GM19324 (cell line): ENCODE results near the gene CRTC3.
"Not testable (repeated sequence)": the region's sequence is repeated elsewhere in the genome, so short reads cannot be mapped to it uniquely, and the experiment has no call there.

Experiments
- ATAC-seq: cut with Tn5 transposase; IDR thresholded peaks from one replicate; pipeline ENCODE4 v1.9.1; 2021; ENCODE audit warnings: mild to moderate bottlenecking, moderate library complexity; ENCODE audit not compliant: unreplicated experiment, low FRiP score

CRTC3 gene

GRCh38 chr15:90667073-90667754, 137.5 kb downstream of the CRTC3 start:
- no peak for ATAC-seq

DNA sequence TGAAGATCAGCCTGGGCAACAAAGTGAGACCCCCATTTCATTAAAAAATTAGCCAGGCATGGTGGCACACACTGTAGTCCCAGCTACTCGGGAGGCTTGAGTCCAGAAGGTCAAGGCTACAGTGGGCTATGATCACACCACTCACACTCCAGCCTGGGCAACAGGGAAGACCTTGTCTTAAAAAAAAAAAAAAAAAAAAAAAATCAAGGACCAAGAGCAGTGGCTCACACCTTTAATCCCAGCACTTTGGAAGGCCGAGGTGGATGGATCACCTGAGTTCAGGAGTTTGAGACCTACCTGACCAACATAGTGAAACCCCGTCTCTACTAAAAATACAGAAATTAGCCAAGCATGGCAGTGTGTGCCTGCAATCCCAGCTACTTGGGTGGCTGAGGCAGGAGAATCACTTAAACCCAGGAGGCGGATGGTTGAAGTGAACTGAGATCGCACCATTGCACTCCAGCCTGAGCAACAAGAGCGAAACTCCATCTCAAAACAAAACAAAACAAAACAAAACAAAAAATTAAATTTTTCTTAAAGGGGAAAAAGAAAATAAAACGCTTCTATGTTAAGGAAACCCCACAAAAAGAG, 138.1 kb downstream of the CRTC3 start:
- ATAC-seq: not testable (repeated sequence)

GRCh38 chr15:90670631-90671030, 140.9 kb downstream of the CRTC3 start:
- not testable (repeated sequence) for ATAC-seq

DNA sequence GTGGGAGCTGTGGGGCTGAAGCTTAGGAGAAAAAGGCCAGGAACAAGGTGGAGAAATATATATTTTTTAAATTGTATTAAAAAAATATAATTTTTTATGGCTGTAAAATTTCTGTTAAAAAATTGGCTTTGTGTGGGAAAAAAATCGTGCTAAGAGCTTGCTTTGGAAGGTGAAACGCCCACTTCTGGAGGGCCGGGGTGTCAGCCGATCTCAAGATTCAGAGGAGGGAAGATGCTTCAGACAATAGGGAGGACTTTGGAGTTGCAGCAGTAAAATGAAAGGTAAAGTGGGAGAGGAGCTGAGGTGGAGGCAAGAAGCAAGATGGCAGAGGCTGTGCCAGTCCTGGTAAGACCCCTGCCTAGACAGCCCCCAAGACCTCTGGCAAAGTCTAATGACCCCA, 141.5 kb downstream of the CRTC3 start:
- ATAC-seq: no peak

DNA sequence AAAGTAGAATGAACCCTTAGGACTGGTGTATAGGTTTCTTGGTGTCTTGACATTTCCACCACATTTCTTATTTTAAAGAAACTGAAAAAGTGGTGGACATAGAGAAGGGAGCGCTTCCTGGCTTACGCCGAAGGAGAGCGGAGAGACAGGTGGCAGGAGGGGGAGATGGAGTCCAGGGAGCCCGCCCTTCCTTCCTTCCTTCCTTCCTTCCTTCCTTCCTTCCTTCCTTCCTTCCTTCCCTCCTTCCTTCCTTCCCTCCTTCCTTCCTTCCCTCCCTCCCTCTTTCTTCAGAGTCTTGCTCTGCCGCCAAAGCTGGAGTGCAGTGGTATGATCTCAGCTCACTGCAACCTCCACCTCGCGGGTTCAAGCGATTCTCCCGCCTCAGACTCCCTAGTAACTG, 143.6 kb downstream of the CRTC3 start:
- ATAC-seq: not testable (repeated sequence)

DNA sequence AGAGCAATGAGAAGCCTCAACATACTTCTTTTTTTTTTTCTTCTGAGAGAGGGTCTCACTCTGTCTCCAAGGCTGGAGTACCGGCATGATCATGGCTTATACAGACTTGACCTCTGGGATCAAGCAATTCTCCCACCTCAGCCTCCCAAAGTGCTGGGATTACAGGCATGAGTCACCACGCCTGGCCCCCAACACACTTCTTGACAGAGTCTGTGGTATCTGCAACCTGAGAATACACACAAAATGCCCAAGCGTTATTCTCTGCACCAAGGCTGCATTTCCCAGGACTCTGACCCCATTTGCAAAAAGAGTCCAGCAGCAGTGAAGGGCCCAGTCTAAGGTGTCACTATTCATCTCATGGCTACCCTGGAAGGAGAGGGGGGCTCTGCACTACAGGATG, 144.8 kb downstream of the CRTC3 start:
- no peak for ATAC-seq

- ATAC-seq: no peak
These were observed 145.7 kb downstream of the CRTC3 start for GRCh38 chr15:90675464-90675863.

DNA sequence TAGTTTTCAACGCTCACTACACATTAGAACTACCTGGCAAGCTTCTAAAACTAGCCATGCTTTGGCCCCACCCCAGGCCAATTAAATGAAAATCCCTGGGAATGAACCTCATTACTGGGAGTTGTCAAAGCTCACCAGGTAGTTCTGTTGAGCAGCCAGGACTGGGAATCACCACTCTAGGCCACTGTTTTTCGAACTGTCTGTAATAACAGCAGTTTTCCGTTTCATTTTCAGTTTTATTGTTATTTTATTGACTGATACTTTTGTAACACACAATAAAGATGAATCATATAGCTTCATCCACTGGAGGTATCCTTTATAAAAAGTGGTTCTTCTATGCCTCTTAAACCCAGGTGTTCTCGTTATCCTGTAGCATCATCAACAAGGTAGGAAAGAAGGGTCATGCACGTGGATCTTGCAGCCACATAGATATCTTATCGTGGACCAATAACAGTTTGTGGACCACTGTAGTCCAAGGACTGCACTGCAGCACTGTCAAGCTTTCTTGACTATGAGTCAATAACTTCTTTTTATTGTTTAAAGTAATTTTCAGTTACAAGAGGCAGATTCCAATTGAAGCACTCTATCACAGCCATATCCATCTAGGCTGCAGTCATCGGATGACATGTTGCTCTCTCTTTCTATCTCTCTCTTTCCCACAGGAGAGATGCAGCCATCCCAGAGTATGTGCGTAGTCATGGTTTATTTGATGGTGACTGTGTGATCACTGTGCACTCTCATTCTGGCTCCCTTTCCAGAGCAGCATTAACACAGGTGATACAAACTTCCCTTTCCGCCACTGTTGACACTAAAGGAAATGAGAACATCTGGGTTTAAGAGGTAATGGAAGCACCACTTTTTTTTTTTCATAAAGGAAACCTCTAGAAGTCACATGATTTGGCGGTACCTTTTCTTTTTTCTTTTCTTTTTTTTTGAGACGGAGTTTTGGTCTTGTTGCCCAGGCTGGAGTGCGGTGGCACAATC, 148.4 kb downstream of the CRTC3 start:
- ATAC-seq: no peak

DNA sequence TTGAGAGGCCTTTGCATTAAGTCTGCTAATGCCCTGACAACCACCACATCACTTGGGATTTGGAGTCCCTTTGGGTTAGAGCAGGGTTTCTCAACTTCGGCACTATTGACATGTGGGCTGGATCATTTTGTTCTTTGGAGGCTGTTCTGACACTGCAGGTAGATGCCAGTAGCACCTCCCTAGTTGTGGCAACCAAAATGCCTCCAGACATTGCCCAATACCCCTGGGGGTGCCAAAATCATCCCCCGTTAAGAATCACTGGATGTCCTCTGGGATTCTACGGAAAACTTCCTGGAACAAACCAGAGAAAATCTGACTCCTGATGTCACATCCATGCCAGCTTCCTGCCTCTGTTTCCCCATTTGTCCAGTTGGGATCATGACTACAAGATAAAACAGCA, 150.2 kb downstream of the CRTC3 start:
- no peak for ATAC-seq

DNA sequence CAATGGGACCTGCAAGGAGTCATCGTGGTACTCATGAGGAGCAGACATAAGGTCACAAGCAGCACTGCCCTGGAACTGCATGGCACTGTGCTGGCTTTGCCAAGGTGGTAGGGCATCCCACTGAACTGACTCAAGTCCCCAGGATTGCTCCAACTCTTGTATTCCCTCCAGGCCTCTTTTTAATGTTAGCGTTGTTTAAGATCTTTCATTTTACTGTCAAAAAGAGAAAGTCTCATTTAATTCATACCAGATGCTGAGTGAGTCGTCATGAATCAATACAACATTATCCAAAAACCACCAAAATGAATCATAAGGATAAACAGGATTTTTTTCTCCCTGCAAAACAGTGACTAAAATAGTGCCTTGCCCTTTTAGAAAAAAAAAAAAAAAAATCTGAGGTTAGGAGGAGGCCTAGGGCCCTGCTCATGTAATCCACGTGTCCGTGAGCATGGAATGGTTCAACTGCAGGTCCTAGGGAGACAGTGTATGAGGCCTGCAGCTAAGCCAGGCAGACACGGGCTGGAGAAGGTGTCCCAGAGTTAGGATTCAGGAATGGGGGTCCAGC, 150.7 kb downstream of the CRTC3 start:
- ATAC-seq: no peak

- ATAC-seq: no peak
These were observed 151.3 kb downstream of the CRTC3 start for GRCh38 chr15:90681056-90681455.

- ATAC-seq: no peak
These were observed 151.8 kb downstream of the CRTC3 start for GRCh38 chr15:90681480-90681879.

GRCh38 chr15:90683371-90683770, 153.6 kb downstream of the CRTC3 start:
- ATAC-seq: no peak

DNA sequence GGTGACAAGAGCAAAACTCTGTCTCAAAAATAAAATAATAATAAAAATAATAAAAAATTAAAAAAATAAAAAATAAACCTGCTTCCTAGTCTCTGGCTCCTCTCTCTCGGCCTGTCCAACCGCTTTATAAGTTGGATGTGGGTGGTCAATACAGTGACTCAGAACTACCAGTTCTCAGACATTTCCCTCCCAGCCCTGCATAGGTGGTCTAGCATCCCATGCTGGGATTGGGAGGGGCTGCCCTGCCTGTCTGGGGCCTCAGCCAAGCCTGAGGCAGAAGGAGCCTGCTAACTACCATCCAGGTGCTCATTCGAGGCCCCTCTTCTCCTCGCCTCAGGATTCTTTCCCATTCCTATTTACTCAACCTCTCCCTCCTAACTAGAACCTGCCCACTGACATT, 154.2 kb downstream of the CRTC3 start:
- no peak for ATAC-seq

- ATAC-seq: no peak
These were observed 154.6 kb downstream of the CRTC3 start for GRCh38 chr15:90684281-90684680.

- peak; percentile 18 for ATAC-seq
These were observed 156.1 kb downstream of the CRTC3 start for GRCh38 chr15:90685591-90686434.

GRCh38 chr15:90686435-90687218, 156.9 kb downstream of the CRTC3 start:
- ATAC-seq: peak; percentile 79

GRCh38 chr15:90689326-90689961, 159.7 kb downstream of the CRTC3 start:
- ATAC-seq: not testable (repeated sequence)

DNA sequence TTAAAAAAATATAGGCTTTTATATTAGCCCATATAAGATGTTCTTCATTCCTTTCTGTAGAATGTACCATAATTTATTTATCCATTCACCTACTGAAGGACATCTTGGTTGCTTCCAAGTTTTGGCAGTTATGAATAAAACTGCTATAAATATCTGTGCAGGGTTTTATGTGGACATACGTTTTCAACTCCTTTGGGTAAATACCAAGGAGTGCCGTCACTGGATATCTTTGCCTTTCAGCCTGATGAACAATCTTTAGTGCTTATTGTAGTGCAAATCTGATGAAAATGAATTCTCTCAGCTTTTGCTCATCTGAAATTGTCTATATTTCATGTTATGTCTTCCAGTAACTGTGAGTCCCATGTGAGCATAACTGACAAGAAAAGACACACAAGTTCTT, 160.9 kb downstream of the CRTC3 start:
- ATAC-seq: no peak
